ENCODE measurements around the gene FTSJ3. TPM values are rescaled to one million over a fixed set of nuclear protein-coding genes. Genes with fewer than 3 reads are reported as not detected.
"Not testable (repeated sequence)": the region's sequence is repeated elsewhere in the genome, so short reads cannot be mapped to it uniquely, and the experiment has no call there.

The FTSJ3 gene
- total and polyA plus RNA-seq, 2 of the 13 experiments (the other 11 are each of a cell fraction or from before 2014, with no cell fraction given): 26.0 to 64.2 TPM

- 84% methylated on average over 8 of the region's 8 CpGs for WGBS (ENCODE audit: low lambda C conversion rate)
- H4K20me1 ChIP-seq (ENCODE audit: insufficient read depth, low read length); FAIRE-seq; H3K4me3 ChIP-seq (replicated peaks in 1 of 3; ENCODE audit: insufficient read depth in 1 of 3, low read depth in 2 of 3, low read length in 3 of 3); ATAC-seq; H3K9ac ChIP-seq (ENCODE audit: insufficient read depth, low read depth, low read length); H3K9me3 ChIP-seq (ENCODE audit: low read length); BruUV-seq (replicated peaks); H2AFZ ChIP-seq (ENCODE audit: low read length); in situ Hi-C loops (cut with HindIII; ENCODE audit: extremely low pct_ligation_motif_present, low pct_unique_long_range_greater_than_20kb); H3K36me3 ChIP-seq (replicated peaks in 1 of 2; ENCODE audit: control insufficient read depth in 1 of 2, insufficient read depth in 2 of 2, low read length in 2 of 2); H3K27ac ChIP-seq (ENCODE audit: extremely low read length, insufficient read depth, low read length); intact Hi-C loops (cut with micrococcal nuclease; ENCODE audit: unreplicated experiment); DNase-seq (ENCODE audit: low spot score); H3K79me2 ChIP-seq (ENCODE audit: insufficient read depth, low read length): not testable (repeated sequence)
- CTCF ChIA-PET (ENCODE audit: low intra/inter-chr PET ratio, low total read pairs): interaction anchor here (0.6 to 1.5 kb wide), 2 partner anchors 22 to 477 kb away, joined by 3 read pairs; no protein-coding TSS in a partner anchor
- H3K4me2 ChIP-seq (ENCODE audit: low read depth, low read length): 0 out of 2 replicates have a peak overlapping the region, but pooled peaks have one; percentile 58
- H3K27me3 ChIP-seq (ENCODE audit: control insufficient read depth in 1 of 2, insufficient read depth in 2 of 2, low read length in 2 of 2): peaks cover 5 to 25% of the 10 kb centered on the region in 2 experiments; a peak in 3 of 5 replicates
- POLR2A ChIA-PET: interaction anchor here (0.7 kb wide), 1 partner anchor 83 kb away, joined by 3 read pairs; the partner anchor contains the start of gene CCDC47
- peaks cover 51% of the 10 kb centered on the region for H3K4me1 ChIP-seq (ENCODE audit: insufficient read depth, low read length)
- TF ChIP-seq GABPB1 (CRISPR knock-in tag; IDR thresholded peaks at IDR 0.05): 0 out of 2 replicates have a peak, but pooled peaks have one; percentile 2
Observed at GRCh38 chr17:63856425-63856824, 29.0 kb upstream of the FTSJ3 start.

- H3K27me3 ChIP-seq (ENCODE audit: control insufficient read depth in 1 of 2, insufficient read depth in 2 of 2, low read length in 2 of 2): peaks cover 0 to 13% of the 10 kb centered on the region in 2 experiments; a peak in 3 of 5 replicates
- no peaks in the 10 kb centered on the region for H3K9me3 ChIP-seq (ENCODE audit: low read length)
- intact Hi-C loops (cut with micrococcal nuclease; ENCODE audit: unreplicated experiment) (no loop called here), in situ Hi-C loops (cut with HindIII; ENCODE audit: extremely low pct_ligation_motif_present, low pct_unique_long_range_greater_than_20kb) (no loop called here)
- ATAC-seq (peak; percentile 6), FAIRE-seq (no peak), DNase-seq (ENCODE audit: low spot score) (no peak)
- H4K20me1 ChIP-seq (ENCODE audit: insufficient read depth, low read length): no peaks in the 10 kb centered on the region
- no peak overlapping the region for H3K4me3 ChIP-seq (replicated peaks in 1 of 3; ENCODE audit: insufficient read depth in 1 of 3, low read depth in 2 of 3, low read length in 3 of 3)
- ChIA-PET POLR2A (interaction anchor here (1.4 kb wide), 1 partner anchor 12 kb away, joined by 5 read pairs; no protein-coding TSS in a partner anchor), CTCF (ENCODE audit: low intra/inter-chr PET ratio, low total read pairs) (no interaction called here)
- no peaks in the 10 kb centered on the region for H3K79me2 ChIP-seq (ENCODE audit: insufficient read depth, low read length)
- peak overlapping the region; percentile 58 for H3K27ac ChIP-seq (ENCODE audit: extremely low read length, insufficient read depth, low read length)
- H3K4me2 ChIP-seq (ENCODE audit: low read depth, low read length): peak overlapping the region; percentile 65
- H3K4me1 ChIP-seq (ENCODE audit: insufficient read depth, low read length): peaks cover 56% of the 10 kb centered on the region
- BruUV-seq (replicated peaks): no TSS peak
- H3K9ac ChIP-seq (ENCODE audit: insufficient read depth, low read depth, low read length): no peak overlapping the region; the same call in 1 of the 2 replicates
- H2AFZ ChIP-seq (ENCODE audit: low read length): no peak overlapping the region
- no peaks in the 10 kb centered on the region for H3K36me3 ChIP-seq (replicated peaks in 1 of 2; ENCODE audit: control insufficient read depth in 1 of 2, insufficient read depth in 2 of 2, low read length in 2 of 2)
- WGBS (ENCODE audit: low lambda C conversion rate): 74% methylated on average over 8 of the region's 8 CpGs
- no peak for TF ChIP-seq TOE1 (CRISPR knock-in tag; IDR thresholded peaks at IDR 0.05)
- TF ChIP-seq ZNF556 (CRISPR knock-in tag; IDR thresholded peaks at IDR 0.05; ENCODE audit: borderline replicate concordance): 0 out of 2 replicates have a peak, but pooled peaks have one; percentile 2
- no peak for TF ChIP-seq ZNF678 (CRISPR knock-in tag; IDR thresholded peaks at IDR 0.05)
- TF ChIP-seq HOXA3 (CRISPR knock-in tag; IDR thresholded peaks at IDR 0.05): peak; percentile 2; the same call in 1 of the 2 replicates
- TF ChIP-seq SMYD3 (CRISPR knock-in tag; IDR thresholded peaks at IDR 0.05): no peak
- TF ChIP-seq ZNF576 (CRISPR knock-in tag; IDR thresholded peaks at IDR 0.05): no peak
- TF ChIP-seq PHF20 (CRISPR knock-in tag; IDR thresholded peaks at IDR 0.05): 0 out of 2 replicates have a peak, but pooled peaks have one; percentile 22
- no peak for TF ChIP-seq WIZ (CRISPR knock-in tag; IDR thresholded peaks at IDR 0.05)
- no peak for TF ChIP-seq ZNF597 (CRISPR knock-in tag; IDR thresholded peaks at IDR 0.05)
- no peak for TF ChIP-seq TEF (CRISPR knock-in tag; IDR thresholded peaks at IDR 0.05)
- TF ChIP-seq MEIS2 (CRISPR knock-in tag; IDR thresholded peaks at IDR 0.05): no peak
- TF ChIP-seq ZNF709 (CRISPR knock-in tag; IDR thresholded peaks at IDR 0.05): 0 out of 2 replicates have a peak, but pooled peaks have one; percentile 19
- 0 out of 2 replicates have a peak, but pooled peaks have one; percentile 68 for TF ChIP-seq ZNF572 (CRISPR knock-in tag; IDR thresholded peaks at IDR 0.05)
- no peak for TF ChIP-seq ZNF101 (CRISPR knock-in tag; IDR thresholded peaks at IDR 0.05; ENCODE audit: borderline replicate concordance, low read depth)
- TF ChIP-seq MTA3 (CRISPR knock-in tag; IDR thresholded peaks at IDR 0.05): no peak
Observed at GRCh38 chr17:63855185-63855584, 27.7 kb upstream of the FTSJ3 start.

All from HepG2 (cell line).